HG02943 (cell line): ENCODE measurements around the gene TRIM63.

Source experiments
- ATAC-seq: cut with Tn5 transposase; IDR thresholded peaks from one replicate; pipeline ENCODE4 v1.9.1; 2021; ENCODE audit warnings: mild to moderate bottlenecking, low read depth, moderate library complexity; ENCODE audit not compliant: unreplicated experiment

TRIM63 gene

GRCh38 chr1:26035959-26036755, 31.3 kb downstream of the TRIM63 start:
- ATAC-seq: peak; percentile 73

DNA sequence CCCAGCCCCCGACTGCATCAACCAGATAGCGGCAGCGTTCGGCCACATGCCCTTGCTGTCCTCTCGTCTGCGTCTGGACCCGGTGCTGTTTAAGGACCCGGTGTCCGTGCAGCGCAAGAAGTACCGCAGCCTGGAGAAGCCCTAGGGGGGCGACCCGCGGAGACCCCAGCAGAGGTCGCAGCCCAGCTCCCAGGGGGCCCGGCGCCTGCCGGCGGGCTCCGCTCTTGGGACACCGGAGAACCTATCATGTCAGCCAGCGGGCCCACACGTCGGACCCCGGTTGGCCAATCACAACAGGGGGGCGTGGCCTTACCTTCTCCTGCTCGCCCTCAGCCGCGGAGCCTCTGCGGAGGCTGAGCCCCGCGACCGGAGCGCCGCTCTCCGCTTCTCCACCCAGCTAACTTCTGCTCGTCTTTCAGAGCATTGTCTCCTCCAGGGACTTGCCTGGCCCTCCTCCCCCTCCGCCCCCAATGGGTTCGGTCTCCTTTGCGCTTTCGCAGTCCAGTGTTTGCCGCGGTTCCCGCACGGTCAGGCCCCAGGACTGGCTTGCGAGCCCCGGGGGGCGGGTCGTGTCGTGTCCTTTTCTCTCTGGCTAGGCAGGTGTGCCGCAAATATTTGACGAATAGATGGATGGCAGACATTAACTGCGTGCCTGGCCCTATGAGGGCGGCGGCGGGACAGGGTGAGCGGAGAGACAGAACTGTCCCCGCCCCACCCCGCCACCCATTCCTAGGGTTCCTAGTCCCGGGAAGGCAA, 32.0 kb downstream of the TRIM63 start:
- ATAC-seq: peak; percentile 76

- ATAC-seq: no peak
These were observed 32.8 kb downstream of the TRIM63 start for GRCh38 chr1:26034504-26035202.

DNA sequence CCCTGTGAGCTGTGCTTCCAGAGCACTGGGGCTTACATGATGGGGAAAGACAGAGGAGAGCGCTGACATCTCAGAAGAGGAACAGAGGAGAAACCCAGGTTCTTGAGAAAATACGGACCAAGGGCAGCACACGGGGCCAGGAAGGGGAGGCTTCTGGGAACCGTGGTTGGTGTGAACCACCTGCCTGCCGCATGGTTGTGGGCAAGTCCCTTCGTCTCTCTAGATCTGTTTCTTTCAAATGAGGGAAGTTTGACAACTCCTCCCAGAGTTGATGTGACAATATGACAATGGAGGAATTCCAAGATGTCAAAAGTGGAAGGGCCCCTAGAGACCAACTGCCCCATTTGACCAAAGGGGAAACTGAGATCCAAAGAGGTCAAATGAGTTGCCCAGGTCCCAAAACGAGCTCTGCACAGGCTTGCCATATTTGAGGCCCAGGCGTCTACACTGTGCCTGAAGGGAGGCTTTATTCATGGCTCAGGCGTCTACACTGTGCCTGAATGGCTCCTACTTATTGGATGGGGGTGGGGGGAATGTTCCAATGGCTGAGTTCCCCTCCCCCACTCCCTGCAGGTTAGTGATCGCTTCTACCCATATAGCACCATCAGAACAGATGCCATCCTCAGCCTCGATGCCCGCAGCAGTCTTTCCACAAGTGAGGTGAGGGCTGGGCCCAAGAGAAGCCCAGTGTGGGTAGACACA, 34.6 kb downstream of the TRIM63 start:
- no peak for ATAC-seq

DNA sequence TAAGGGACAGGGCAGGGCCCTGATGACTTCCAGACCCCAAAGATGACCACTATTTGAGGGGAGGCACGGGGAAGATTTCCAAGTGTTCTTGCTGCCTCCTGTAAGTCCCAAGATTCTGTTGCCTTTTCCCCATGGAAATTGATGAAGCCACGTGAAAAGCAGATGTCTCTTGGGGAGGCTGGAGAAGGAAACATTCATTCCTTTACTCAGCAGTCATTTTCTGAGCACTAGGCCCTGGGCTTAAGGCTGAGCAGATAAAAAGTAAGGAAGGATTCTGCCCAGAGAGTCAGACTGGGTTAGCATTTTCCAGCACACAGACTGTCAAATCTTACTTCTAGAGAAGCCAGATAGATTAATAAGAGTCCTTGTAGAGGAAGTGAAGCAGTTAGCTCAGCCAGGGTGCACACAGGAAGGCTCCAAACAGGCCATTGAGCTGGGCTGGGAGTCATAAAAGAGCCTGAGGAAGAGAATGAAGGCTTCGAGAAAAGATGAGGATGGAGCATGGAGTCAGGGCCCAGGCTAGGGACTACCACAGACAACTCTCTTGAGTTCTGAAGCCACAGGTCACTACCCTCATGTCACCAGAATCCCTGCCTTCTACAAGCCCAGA, 35.7 kb downstream of the TRIM63 start:
- ATAC-seq: no peak

- no peak for ATAC-seq
These were observed 36.2 kb downstream of the TRIM63 start for GRCh38 chr1:26031196-26031595.

DNA sequence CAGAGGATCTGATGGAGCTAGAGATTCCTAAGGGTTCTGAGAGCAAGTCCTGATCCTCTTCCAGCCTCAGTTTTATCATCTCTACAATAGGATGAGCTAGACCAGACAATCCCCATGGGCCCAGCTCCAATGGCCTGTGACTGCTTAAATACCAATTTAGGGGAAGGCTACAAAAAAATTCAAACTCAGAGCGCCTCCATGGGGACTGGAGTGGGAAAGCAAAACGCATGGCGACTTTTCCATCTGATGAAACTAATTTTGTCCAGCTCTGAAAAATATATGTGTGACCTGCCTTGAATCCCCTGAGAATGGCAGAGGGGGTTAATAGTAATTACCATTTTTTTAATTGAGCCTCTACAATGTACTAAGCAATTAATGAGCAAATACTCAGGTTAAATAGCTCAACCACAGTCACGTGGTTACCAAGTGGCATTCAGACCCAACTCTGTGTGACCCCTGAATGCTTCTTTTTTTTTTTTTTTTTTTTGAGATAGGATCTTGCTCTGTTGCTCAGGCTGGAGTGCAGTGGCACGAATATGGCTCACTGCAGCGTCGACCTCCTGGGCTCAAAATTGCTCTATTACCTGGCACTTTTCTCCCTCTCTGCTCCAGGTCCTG, 37.5 kb downstream of the TRIM63 start:
- ATAC-seq: no peak

GRCh38 chr1:26029054-26029863, 38.2 kb downstream of the TRIM63 start:
- no peak for ATAC-seq

DNA sequence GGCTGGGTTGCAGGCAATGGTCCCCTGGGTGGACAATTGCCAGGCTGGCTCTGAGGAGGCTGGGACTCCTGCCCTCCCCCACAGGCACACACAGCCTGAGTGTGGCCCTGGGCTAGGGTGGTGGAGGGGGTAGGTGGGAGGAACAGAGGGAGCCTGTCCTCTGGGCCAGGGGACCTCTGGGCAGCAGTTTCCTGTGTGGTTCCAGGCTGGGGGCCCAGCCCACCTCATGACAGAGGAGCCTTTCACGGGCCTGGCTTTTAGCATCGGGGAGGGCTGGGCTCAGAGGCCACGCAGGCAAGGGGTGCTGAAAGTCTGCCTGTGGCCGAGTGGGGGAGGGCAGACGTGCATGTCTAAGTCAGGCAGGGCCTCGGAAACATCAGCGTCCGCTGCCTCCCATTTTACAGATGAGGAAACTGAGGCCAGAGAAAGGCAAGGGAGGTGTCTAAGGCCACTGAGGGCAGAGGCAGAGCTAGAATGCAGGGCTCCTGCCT, 38.9 kb downstream of the TRIM63 start:
- no peak for ATAC-seq

DNA sequence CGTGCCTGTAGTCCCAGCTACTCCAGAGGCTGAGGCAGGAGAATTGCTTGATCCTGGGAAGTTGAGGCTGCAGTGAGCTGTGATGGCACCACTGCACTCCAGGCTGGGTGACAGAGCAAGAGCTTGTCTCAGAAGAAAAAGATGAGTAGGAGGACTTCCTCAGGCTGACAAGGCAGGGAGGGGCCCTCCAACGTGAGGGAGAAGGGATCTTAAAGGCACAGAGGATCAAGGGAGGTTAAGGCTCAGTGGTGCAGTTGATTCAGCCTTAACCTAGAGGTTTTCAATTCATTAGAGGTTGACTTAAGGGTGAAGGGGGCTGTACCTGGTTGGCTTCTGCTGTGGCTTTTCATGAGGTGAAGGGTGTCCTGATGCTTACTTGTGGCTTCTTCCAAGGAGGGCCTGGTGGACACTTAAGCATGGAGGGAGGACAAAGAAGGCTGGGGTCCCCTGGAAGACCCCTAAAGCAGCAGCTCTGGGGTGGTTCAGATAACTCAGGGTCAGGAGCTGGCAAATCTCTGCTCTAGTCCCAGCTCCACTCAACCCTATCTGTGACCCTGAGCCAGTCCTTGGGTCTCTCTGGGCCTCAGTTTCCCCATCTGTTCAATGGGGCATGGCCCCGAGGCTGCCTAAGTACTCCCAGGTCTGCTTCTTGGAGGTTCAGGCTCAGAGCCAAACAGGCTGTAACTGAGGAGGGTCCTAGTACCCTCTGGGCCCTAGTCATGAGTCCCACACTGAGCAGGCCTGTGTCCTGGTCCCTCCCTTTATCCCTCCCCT, 39.5 kb downstream of the TRIM63 start:
- no peak for ATAC-seq

- no peak for ATAC-seq
These were observed 41.9 kb downstream of the TRIM63 start for GRCh38 chr1:26025517-26025916.

GRCh38 chr1:26025060-26025459, 42.4 kb downstream of the TRIM63 start:
- no peak for ATAC-seq

DNA sequence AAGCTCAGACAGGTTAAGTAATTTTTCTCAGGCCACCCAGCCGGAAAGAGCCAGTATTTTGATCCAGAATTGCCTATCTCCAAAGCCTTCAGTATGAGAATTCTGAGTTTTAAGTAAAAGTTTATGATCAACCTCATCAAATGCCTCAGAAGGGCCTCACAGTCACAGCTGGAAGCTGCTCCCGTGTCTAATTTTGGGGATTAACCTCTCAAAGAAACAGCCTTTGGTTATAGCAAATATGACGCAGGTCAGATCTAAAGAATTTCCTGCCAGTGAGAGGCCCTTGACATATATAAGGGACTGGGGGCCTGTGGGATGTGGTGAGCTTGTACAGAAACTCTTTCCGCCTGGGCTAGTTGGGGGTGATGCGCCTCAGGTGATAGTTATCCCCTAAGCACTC, 43.6 kb downstream of the TRIM63 start:
- ATAC-seq: no peak

DNA sequence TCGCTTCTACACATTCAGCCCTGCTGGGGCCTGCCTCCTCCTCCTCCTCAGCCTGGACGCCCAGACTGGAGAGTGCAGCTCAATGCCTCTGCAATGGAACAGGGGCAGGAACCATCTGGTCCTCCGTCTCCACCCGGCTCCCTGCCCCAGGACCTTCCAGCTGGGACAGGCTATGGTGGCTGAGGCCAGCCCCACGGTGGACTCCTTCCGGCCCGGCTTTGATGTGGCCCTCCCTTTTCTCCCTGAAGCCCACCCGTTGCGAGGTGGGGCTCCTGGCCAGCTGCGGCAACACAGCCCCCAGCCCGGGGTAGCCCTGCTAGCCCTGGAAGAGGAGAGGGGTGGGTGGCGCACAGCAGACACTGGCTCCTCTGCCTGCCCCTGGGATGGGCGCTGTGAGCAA, 44.4 kb downstream of the TRIM63 start:
- no peak for ATAC-seq

DNA sequence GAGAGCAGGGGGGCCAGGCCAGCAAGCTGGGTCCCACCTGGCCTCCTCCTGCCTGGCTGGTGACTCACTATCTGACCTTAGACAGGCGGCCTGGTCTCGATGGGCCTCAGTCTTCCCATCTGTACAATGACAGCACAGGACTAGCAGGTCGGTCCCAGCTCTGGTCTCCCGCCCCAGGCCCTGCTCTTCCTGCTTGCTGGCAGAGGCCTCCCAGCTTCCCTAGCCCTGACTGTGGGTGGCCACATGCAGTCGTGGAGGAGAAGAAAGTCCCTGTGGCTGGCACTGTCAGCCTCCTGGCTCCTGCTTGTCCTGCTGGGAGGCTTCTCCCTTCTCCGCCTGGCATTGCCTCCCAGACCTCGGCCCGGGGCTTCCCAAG, 45.0 kb downstream of the TRIM63 start:
- no peak for ATAC-seq

- no peak for ATAC-seq
These were observed 45.6 kb downstream of the TRIM63 start, which contains the start of gene EXTL1 for GRCh38 chr1:26021647-26022403. EXTL1 (plus strand) TSS chr1:26021775; CDS start chr1:26022647, 872 bp downstream.

- ATAC-seq: no peak
These were observed 46.3 kb downstream of the TRIM63 start for GRCh38 chr1:26020941-26021646.
